GM20000 (cell line): ENCODE measurements around the gene PIK3IP1.

ENCODE experiments used
- DNase-seq: peaks from one replicate; pipeline ENCODE4 v3.0.0; 2012; ENCODE audit warnings: low spot score
- CTCF ChIP-seq: IDR thresholded peaks from 2 replicates; pipeline ENCODE4 v1.5.1; 2012; ENCODE audit warnings: mild to moderate bottlenecking, control low read depth; ENCODE audit errors: extremely low read depth, missing control alignments

Gene PIK3IP1

GRCh38 chr22:31334329-31334728, 42.0 kb upstream of the PIK3IP1 start:
- no peak for TF ChIP-seq CTCF
- DNase-seq: no peak

DNA sequence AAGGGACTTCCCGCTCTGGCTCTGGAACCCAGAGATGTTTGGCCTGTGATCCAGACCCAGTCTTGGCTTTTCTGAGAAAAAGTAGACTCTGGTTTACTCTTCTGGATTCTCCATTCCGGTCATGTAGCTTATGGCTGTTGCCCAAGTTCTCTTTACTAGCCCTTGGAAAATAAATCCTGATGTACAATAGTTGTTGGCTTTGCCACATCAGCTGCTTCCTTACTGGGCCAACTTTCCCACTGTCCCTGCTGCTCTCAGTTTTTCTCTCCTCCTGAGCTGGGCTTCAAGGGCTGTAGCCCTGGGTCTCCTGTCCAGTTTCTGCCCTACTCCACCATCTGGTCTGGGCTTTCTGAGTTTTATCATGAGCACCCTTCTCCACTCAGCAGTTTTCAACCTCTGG, 41.4 kb upstream of the PIK3IP1 start:
- TF ChIP-seq CTCF: no peak
- no peak for DNase-seq

- TF ChIP-seq CTCF: no peak
- DNase-seq: no peak
Measured at GRCh38 chr22:31332886-31333285, 40.6 kb upstream of the PIK3IP1 start.

- DNase-seq: no peak
- TF ChIP-seq CTCF: no peak
Measured at GRCh38 chr22:31332010-31332409, 39.7 kb upstream of the PIK3IP1 start.

DNA sequence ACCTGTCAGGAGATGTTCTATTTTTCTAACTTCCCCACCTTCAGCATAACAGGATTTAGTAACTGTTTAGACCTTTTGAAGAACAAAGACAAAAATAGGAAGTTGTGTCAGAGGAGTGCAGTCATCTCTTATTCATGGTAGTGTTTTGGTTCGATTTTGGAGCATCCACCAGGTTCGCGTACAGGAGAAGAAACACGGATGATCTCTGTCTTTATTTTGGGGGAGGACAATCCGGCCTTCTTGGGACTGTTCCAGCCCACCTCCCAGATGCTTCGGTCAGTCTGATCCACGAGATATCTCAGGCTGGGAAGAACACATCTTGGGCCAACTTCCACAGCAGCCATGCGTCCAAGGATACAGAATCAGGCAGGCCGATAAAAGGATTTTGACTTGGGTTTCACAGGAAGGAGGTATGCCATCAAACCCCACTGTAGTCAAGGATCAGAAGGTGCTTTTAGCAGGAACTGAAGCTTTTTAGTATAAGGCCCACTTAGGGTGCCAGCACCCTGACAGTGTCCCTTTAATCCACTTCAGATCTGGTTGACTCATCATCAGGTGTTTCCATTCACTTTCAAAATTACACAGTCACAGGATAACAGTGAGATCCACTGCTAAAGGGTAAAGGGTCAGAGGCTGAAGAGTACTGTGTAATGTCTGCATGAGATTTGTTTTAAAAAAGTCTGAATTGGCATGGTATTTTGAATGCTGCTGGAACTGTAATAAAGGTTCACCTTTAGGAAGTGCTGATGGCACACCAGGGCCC, 37.3 kb upstream of the PIK3IP1 start:
- DNase-seq: no peak
- TF ChIP-seq CTCF: no peak

DNA sequence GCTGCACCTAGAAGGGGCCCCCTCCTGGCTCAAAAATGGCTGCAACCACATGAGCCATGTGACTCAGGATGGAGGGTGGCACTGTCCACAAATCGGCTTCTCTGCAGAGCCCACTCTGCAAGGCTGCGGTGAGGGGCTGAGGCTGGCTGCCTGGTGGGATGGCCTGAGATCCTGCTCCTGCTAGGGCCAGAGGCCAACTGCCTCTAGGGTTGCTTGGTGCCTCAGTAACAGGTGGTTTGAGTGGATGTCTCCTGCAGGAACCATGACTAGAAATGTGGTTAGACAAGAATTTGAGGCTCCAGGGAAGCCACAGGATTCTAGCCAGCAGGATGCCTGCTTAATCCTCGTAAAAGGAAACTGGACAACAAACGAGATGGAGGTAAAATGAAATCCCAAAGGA, 36.7 kb upstream of the PIK3IP1 start:
- DNase-seq: no peak
- no peak for TF ChIP-seq CTCF

DNA sequence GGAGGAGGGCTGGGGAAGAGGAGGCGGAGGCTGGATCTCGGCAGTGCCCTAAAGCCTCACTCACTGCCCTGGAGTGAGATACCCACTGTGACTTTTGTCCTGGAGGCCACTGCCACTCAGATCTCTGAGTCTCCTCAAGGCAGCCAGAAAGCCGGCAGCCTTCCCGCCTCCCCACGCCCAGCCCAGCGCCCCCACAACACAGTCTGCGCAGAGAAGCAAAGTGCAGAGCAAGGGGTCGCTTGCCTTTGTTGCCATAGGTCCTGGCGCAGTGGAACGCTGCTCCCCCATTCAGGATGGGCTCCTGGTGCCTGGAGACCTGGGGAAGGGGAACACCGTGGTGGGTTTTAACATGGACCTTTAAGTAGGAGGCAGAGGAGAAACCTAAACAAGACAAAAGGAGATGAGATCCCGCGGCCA, 36.3 kb upstream of the PIK3IP1 start:
- DNase-seq: no peak
- TF ChIP-seq CTCF: no peak
